ENCODE measurements around the gene NR6A1.

GRCh38 chr9:124526174-124526573 is 244.9 kb downstream of the NR6A1 start:
- TF ChIP-seq, protein P1, sequence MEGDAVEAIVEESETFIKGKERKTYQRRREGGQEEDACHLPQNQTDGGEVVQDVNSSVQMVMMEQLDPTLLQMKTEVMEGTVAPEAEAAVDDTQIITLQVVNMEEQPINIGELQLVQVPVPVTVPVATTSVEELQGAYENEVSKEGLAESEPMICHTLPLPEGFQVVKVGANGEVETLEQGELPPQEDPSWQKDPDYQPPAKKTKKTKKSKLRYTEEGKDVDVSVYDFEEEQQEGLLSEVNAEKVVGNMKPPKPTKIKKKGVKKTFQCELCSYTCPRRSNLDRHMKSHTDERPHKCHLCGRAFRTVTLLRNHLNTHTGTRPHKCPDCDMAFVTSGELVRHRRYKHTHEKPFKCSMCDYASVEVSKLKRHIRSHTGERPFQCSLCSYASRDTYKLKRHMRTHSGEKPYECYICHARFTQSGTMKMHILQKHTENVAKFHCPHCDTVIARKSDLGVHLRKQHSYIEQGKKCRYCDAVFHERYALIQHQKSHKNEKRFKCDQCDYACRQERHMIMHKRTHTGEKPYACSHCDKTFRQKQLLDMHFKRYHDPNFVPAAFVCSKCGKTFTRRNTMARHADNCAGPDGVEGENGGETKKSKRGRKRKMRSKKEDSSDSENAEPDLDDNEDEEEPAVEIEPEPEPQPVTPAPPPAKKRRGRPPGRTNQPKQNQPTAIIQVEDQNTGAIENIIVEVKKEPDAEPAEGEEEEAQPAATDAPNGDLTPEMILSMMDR (IDR thresholded peaks at IDR 0.05; ENCODE audit: low read depth, low read length, poor library complexity, severe bottlenecking) = no peak
- no peak for TF ChIP-seq EZH2phosphoT487 (IDR thresholded peaks at IDR 0.05; ENCODE audit: borderline replicate concordance, low read length)
